GM12874 (cell line): ENCODE results near the gene LSM14B.

Experiments
- CTCF ChIP-seq: IDR thresholded peaks from 2 replicates; pipeline ENCODE4 v1.5.1; 2011; ENCODE audit warnings: low read depth, mild to moderate bottlenecking, control low read depth, low read length, moderate library complexity; ENCODE audit not compliant: insufficient read depth

The LSM14B gene

DNA sequence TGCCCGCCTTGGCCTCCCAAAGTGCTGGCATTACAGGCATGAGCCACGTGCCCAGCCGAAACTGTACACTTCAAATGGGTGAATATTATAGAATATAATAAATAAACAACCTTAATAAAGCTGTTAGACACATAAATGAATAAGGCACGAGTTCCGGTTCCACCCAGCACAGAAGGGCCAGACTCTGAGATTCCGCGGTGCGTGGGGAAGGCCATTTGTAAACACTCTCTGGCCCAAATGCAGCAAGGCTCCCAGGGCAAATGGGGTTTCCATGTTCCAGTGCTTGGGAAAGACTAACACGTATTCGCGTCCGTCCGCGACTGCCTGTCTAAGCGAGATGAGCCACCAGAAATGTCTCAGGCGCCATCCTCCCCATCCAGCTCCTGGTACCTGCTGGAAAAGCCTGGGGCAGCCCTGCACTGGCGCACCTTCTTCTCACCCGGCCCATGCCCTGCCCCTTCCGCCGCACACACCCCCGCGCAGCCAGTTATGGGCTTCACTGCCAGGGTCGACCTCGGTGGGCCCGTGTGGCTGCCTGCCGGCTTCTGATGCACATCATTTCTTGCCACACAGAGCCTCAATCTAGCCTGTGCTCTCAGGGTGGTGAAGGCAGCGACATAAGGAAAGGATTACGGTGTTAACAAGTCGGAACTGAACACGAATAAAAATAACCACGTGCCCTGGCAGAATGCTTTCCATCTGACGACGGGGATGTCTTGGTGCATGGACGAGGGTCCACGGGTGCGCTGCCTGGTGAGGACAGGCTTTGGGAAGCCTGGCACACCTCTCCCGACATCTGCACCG lies 5.5 kb upstream of the LSM14B start:
- no peak for TF ChIP-seq CTCF

- no peak for TF ChIP-seq CTCF
Measured at GRCh38 chr20:62117362-62117646, 5.0 kb upstream of the LSM14B start.

GRCh38 chr20:62117658-62118057 lies 4.6 kb upstream of the LSM14B start:
- TF ChIP-seq CTCF, result no peak

GRCh38 chr20:62118113-62119043 lies 3.9 kb upstream of the LSM14B start:
- TF ChIP-seq CTCF, result no peak

GRCh38 chr20:62119115-62119514 lies 3.2 kb upstream of the LSM14B start:
- no peak for TF ChIP-seq CTCF

GRCh38 chr20:62119591-62120364 lies 2.5 kb upstream of the LSM14B start:
- TF ChIP-seq CTCF, result no peak

- TF ChIP-seq CTCF, result no peak
Measured at GRCh38 chr20:62120365-62120762, 1.9 kb upstream of the LSM14B start.
